Measurements from ENCODE around the gene DCXR.

DNA sequence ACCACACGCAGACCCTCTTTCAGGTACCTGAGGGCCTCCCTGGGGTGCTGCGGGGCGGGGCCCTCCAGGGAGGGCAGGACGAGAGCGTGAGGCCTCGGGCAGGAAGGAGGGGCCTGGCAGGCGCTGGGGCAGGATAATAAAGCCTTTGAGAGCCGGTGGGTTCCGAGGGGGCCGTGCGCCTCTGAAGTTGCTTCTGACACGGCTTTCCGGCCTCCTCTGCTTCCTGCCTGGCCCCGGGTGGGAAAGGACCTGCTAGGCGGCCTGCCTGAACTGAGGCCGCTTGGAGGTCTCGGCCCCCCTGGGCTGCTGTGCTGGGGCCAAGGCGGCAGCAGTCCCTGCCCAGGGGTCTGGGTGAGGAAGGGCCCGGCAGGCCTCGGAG is 25.2 kb downstream of the DCXR start:
- no peak for TF ChIP-seq EZH2 (IDR thresholded peaks at IDR 0.05; ENCODE audit: borderline replicate concordance, low read length)
- TF ChIP-seq, protein P1, sequence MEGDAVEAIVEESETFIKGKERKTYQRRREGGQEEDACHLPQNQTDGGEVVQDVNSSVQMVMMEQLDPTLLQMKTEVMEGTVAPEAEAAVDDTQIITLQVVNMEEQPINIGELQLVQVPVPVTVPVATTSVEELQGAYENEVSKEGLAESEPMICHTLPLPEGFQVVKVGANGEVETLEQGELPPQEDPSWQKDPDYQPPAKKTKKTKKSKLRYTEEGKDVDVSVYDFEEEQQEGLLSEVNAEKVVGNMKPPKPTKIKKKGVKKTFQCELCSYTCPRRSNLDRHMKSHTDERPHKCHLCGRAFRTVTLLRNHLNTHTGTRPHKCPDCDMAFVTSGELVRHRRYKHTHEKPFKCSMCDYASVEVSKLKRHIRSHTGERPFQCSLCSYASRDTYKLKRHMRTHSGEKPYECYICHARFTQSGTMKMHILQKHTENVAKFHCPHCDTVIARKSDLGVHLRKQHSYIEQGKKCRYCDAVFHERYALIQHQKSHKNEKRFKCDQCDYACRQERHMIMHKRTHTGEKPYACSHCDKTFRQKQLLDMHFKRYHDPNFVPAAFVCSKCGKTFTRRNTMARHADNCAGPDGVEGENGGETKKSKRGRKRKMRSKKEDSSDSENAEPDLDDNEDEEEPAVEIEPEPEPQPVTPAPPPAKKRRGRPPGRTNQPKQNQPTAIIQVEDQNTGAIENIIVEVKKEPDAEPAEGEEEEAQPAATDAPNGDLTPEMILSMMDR (IDR thresholded peaks at IDR 0.05; ENCODE audit: low read length), result no peak

Measured in OCI-LY1 (cell line).